ENCODE data around the gene ERMAP. TPM values are rescaled to one million over a fixed set of nuclear protein-coding genes. Genes with fewer than 3 reads are reported as not detected.
"Not testable (repeated sequence)": the region's sequence is repeated elsewhere in the genome, so short reads cannot be mapped to it uniquely, and the experiment has no call there.

ERMAP gene
- polyA plus RNA-seq, 1 experiment: 18.2 TPM

DNA sequence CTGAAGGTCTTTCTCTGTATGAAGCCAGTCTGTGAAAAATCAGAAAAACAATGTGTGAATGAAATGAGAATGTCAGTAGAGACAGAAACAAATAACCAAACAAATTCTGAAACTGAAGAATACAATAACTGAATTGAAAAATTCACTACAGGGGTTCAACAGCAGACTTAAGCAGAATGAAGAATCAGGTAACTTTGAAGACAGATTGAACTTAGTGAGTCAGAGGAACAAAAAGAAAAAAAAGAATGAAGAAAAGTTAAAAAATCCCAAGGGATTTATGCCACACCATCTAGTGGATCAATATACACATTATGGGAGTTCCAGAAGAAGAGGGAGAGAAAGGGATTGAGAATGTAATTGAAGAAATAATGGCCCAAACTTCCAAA is 44.1 kb downstream of the ERMAP start:
- Histone ChIP-seq H3K27me3 (ENCODE audit: control insufficient read depth, insufficient read depth, low read length) (peaks cover 9% of the 10 kb centered on the region), H3K4me3 (ENCODE audit: low read depth, low read length) (no peak overlapping the region), H3K27ac (ENCODE audit: low read depth, low read length) (no peak overlapping the region), H3K9me3 (ENCODE audit: control insufficient read depth, insufficient read depth, low read length) (peaks cover 5% of the 10 kb centered on the region)
- DNase-seq (ENCODE audit: low read depth, low spot score): no peak
- POLR2A ChIA-PET: no interaction called here
- no peak for TF ChIP-seq CTCF (IDR thresholded peaks at IDR 0.05; ENCODE audit: low read depth, low read length)
- CTCF ChIA-PET: no interaction called here

GRCh38 chr1:42866549-42866948 is 49.6 kb downstream of the ERMAP start:
- Histone ChIP-seq H3K4me3 (ENCODE audit: low read depth, low read length) (no peak overlapping the region), H3K27me3 (ENCODE audit: control insufficient read depth, insufficient read depth, low read length) (peaks cover 5% of the 10 kb centered on the region), H3K9me3 (ENCODE audit: control insufficient read depth, insufficient read depth, low read length) (no peaks in the 10 kb centered on the region), H3K27ac (ENCODE audit: low read depth, low read length) (no peak overlapping the region)
- ChIA-PET POLR2A (no interaction called here), CTCF (interaction anchor here (0.7 kb wide), 1 partner anchor 21 kb away, joined by 3 read pairs; the partner anchor contains the start of gene ZNF691)
- no peak for TF ChIP-seq CTCF (IDR thresholded peaks at IDR 0.05; ENCODE audit: low read depth, low read length)
- no peak for DNase-seq (ENCODE audit: low read depth, low spot score)

GRCh38 chr1:42868466-42868865 is 51.5 kb downstream of the ERMAP start:
- H3K9me3 ChIP-seq (ENCODE audit: control insufficient read depth, insufficient read depth, low read length); POLR2A ChIA-PET; H3K27ac ChIP-seq (ENCODE audit: low read depth, low read length); DNase-seq (ENCODE audit: low read depth, low spot score); H3K27me3 ChIP-seq (ENCODE audit: control insufficient read depth, insufficient read depth, low read length); H3K4me3 ChIP-seq (ENCODE audit: low read depth, low read length); CTCF ChIA-PET: not testable (repeated sequence)

GRCh38 chr1:42869254-42869653 is 52.3 kb downstream of the ERMAP start:
- H3K9me3 ChIP-seq (ENCODE audit: control insufficient read depth, insufficient read depth, low read length); H3K4me3 ChIP-seq (ENCODE audit: low read depth, low read length); H3K27me3 ChIP-seq (ENCODE audit: control insufficient read depth, insufficient read depth, low read length); H3K27ac ChIP-seq (ENCODE audit: low read depth, low read length); CTCF ChIA-PET; POLR2A ChIA-PET; DNase-seq (ENCODE audit: low read depth, low spot score): not testable (repeated sequence)

DNA sequence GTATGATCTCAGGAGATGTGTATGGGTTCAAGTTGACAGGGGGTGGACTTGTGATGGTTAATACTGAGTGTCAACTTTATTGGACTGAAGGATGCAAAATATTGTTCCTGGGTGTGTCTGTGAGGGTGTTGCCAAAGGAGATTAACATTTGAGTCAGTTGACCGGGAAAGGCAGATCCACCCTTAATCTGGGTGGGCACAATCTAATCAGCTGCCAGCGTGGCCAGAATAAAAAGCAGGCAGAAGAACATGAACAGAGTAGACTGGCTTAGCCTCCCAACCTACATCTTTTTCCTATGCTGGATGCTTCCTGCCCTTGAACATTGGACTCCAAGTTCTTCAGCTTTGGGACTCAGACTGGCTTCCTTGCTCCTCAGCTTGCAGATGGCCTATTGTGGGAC is 52.8 kb downstream of the ERMAP start:
- H3K4me3 ChIP-seq (ENCODE audit: low read depth, low read length); H3K9me3 ChIP-seq (ENCODE audit: control insufficient read depth, insufficient read depth, low read length); POLR2A ChIA-PET; CTCF ChIA-PET; H3K27me3 ChIP-seq (ENCODE audit: control insufficient read depth, insufficient read depth, low read length); DNase-seq (ENCODE audit: low read depth, low spot score); H3K27ac ChIP-seq (ENCODE audit: low read depth, low read length): not testable (repeated sequence)

- DNase-seq (ENCODE audit: low read depth, low spot score); POLR2A ChIA-PET; H3K4me3 ChIP-seq (ENCODE audit: low read depth, low read length); CTCF ChIA-PET; H3K9me3 ChIP-seq (ENCODE audit: control insufficient read depth, insufficient read depth, low read length); H3K27ac ChIP-seq (ENCODE audit: low read depth, low read length): not testable (repeated sequence)
- H3K27me3 ChIP-seq (ENCODE audit: control insufficient read depth, insufficient read depth, low read length): peaks cover 16% of the 10 kb centered on the region
These were observed 56.2 kb downstream of the ERMAP start for GRCh38 chr1:42873108-42873507.

- POLR2A ChIA-PET: no interaction called here
- DNase-seq (ENCODE audit: low read depth, low spot score): no peak
- no peak overlapping the region for H3K27ac ChIP-seq (ENCODE audit: low read depth, low read length)
- no peak overlapping the region for H3K4me3 ChIP-seq (ENCODE audit: low read depth, low read length)
- CTCF ChIA-PET: no interaction called here
- peaks cover 16% of the 10 kb centered on the region for H3K27me3 ChIP-seq (ENCODE audit: control insufficient read depth, insufficient read depth, low read length)
- no peak for TF ChIP-seq CTCF (IDR thresholded peaks at IDR 0.05; ENCODE audit: low read depth, low read length)
- no peaks in the 10 kb centered on the region for H3K9me3 ChIP-seq (ENCODE audit: control insufficient read depth, insufficient read depth, low read length)
These were observed 56.7 kb downstream of the ERMAP start for GRCh38 chr1:42873670-42874069.
